ENCODE data around the gene GGNBP2. TPM values are rescaled to one million over a fixed set of nuclear protein-coding genes. Genes with fewer than 3 reads are reported as not detected.
A peak's percentile ranks its signal among the peaks of the same experiment; 100 is the strongest.

GGNBP2 gene
- total RNA-seq, 4 donors from 2014 or later, result 48.6 to 128 (median 91.6) TPM

- H3K4me3 ChIP-seq, result peak overlapping the region in 1 of 4 donors; percentile 89
- intact Hi-C loops (cut with DNase I; ENCODE audit: low total_unique reads), result no loop called here
- no peaks in the 10 kb centered on the region for H3K9me3 ChIP-seq
- H3K27me3 ChIP-seq, result no peaks in the 10 kb centered on the region
- H3K4me1 ChIP-seq, result peaks cover 10 to 73% (median 53%) of the 10 kb centered on the region in 4 donors
- WGBS, 2 donors (ENCODE audit: low coverage in 1 of 2), result 67 to 76% methylated on average over 2 to 3 of the region's 3 CpGs
- no peak for DNase-seq
- peak overlapping the region; percentile 85 to 96 (median 90) for H3K27ac ChIP-seq
- H3K36me3 ChIP-seq, result no peaks in the 10 kb centered on the region
- in situ Hi-C loops (cut with MboI; ENCODE audit: low pct_ligation_motif_present in 1 of 4, low pct_unique_long_range_greater_than_20kb in 1 of 4, low sequenced_read_pairs in 3 of 4), result loop anchor here in 2 of 4 donors (25.0 kb wide), 2 partner anchors 637 to 787 kb away; partner anchors contain the start of gene C17orf78 (in 2 of the 2)
- TF ChIP-seq CTCF (IDR thresholded peaks at IDR 0.05), result no peak
Measured at GRCh38 chr17:36600465-36600864, 55.7 kb downstream of the GGNBP2 start.

GRCh38 chr17:36600936-36601302, 56.2 kb downstream of the GGNBP2 start:
- Histone ChIP-seq H3K36me3 (no peaks in the 10 kb centered on the region), H3K4me1 (peaks cover 10 to 69% (median 51%) of the 10 kb centered on the region in 4 donors), H3K27me3 (no peaks in the 10 kb centered on the region), H3K4me3 (peak overlapping the region; percentile 61 to 98 (median 82)), H3K27ac (peak overlapping the region; percentile 85 to 96 (median 90)), H3K9me3 (no peaks in the 10 kb centered on the region)
- in situ Hi-C loops (cut with MboI; ENCODE audit: low pct_ligation_motif_present in 1 of 4, low pct_unique_long_range_greater_than_20kb in 1 of 4, low sequenced_read_pairs in 3 of 4), result loop anchor here in 2 of 4 donors (25.0 kb wide), 2 partner anchors 636 to 786 kb away; partner anchors contain the start of gene C17orf78 (in 2 of the 2)
- no peak for DNase-seq
- WGBS, 2 donors (ENCODE audit: low coverage in 1 of 2), result 24 to 85% methylated on average over 4 to 10 of the region's 10 CpGs
- intact Hi-C loops (cut with DNase I; ENCODE audit: low total_unique reads), result no loop called here
- TF ChIP-seq POLR2A (IDR thresholded peaks at IDR 0.05) (no peak), POLR2AphosphoS5 (IDR thresholded peaks at IDR 0.05) (no peak), CTCF (IDR thresholded peaks at IDR 0.05) (no peak), EP300 (IDR thresholded peaks at IDR 0.05; ENCODE audit: low read depth) (no peak)

GRCh38 chr17:36601303-36602029, 56.7 kb downstream of the GGNBP2 start, which contains the start of gene MRM1:
Gene MRM1, plus strand, starts transcription at chr17:36601583. Its CDS starts 228 bp downstream, at chr17:36601811.
- intact Hi-C loops (cut with DNase I; ENCODE audit: low total_unique reads) (no loop called here), in situ Hi-C loops (cut with MboI; ENCODE audit: low pct_ligation_motif_present in 1 of 4, low pct_unique_long_range_greater_than_20kb in 1 of 4, low sequenced_read_pairs in 3 of 4) (loop anchor here in 2 of 4 donors (25.0 kb wide), 2 partner anchors 636 to 786 kb away; partner anchors contain the start of gene C17orf78 (in 2 of the 2))
- Histone ChIP-seq H3K27me3 (no peaks in the 10 kb centered on the region), H3K27ac (peak within 1 kb of the TSS; percentile 85 to 96 (median 90)), H3K9me3 (no peaks in the 10 kb centered on the region), H3K36me3 (no peaks in the 10 kb centered on the region), H3K4me1 (peaks cover 10 to 63% (median 51%) of the 10 kb centered on the region in 4 donors), H3K4me3 (peak within 1 kb of the TSS; percentile 61 to 98 (median 82))
- DNase-seq, result peak; percentile 95
- 0% methylated on average over 2 to 36 of the region's 60 CpGs for WGBS, 2 donors (ENCODE audit: low coverage in 1 of 2)
- TF ChIP-seq EP300 (IDR thresholded peaks at IDR 0.05; ENCODE audit: low read depth) (no peak), CTCF (IDR thresholded peaks at IDR 0.05) (peak in 2 of 5 experiments; percentile 19 to 32), POLR2A (IDR thresholded peaks at IDR 0.05) (peak; percentile 77), POLR2AphosphoS5 (IDR thresholded peaks at IDR 0.05) (peak; percentile 82 to 89 (median 83))

DNA sequence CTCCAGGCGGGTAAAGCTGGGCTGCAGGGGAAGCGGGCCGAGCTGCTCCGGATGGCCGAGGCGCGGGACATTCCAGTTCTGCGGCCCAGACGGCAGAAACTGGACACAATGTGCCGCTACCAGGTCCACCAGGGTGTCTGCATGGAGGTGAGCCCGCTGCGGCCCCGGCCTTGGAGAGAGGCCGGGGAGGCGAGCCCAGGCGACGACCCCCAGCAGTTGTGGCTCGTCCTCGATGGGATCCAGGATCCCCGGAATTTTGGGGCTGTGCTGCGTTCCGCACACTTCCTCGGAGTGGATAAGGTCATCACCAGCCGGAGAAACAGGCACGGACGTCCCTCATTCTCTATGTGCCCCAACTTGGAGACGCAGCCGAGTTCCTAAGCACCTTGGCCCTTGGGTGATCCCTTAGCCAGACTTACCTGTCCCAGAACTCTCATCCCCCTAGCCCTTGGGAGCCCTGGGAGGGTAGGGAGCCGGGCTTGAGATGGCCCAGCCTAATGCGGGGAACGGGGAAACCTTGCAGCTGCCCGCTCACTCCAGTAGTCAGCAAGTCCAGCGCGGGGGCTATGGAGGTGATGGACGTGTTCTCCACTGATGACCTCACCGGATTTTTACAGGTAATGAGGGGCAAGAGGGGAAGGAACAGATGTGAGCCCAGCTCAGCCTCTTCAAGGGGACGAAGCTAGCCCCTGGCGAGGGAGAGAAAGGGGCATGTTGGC, 57.5 kb downstream of the GGNBP2 start:
- H3K36me3 ChIP-seq, result no peaks in the 10 kb centered on the region
- intact Hi-C loops (cut with DNase I; ENCODE audit: low total_unique reads), result no loop called here
- 1% methylated on average over 32 of the region's 38 CpGs; no CpG with 5 or more reads in 1 of the 2 donors for WGBS, 2 donors (ENCODE audit: low coverage in 1 of 2)
- peak overlapping the region; percentile 85 to 96 (median 90) for H3K27ac ChIP-seq
- H3K9me3 ChIP-seq, result no peaks in the 10 kb centered on the region
- DNase-seq, result peak; percentile 32
- TF ChIP-seq CTCF (IDR thresholded peaks at IDR 0.05), result no peak
- TF ChIP-seq POLR2AphosphoS5 (IDR thresholded peaks at IDR 0.05), result no peak
- TF ChIP-seq EP300 (IDR thresholded peaks at IDR 0.05; ENCODE audit: low read depth), result no peak
- no peak for TF ChIP-seq POLR2A (IDR thresholded peaks at IDR 0.05)
- H3K4me3 ChIP-seq, result peak overlapping the region; percentile 61 to 98 (median 82)
- in situ Hi-C loops (cut with MboI; ENCODE audit: low pct_ligation_motif_present in 1 of 4, low pct_unique_long_range_greater_than_20kb in 1 of 4, low sequenced_read_pairs in 3 of 4), result loop anchor here in 2 of 4 donors (25.0 kb wide), 2 partner anchors 635 to 785 kb away; partner anchors contain the start of gene C17orf78 (in 2 of the 2)
- no peaks in the 10 kb centered on the region for H3K27me3 ChIP-seq
- H3K4me1 ChIP-seq, result peaks cover 10 to 56% (median 45%) of the 10 kb centered on the region in 4 donors

Measured in transverse colon (tissue), 4 donors.